Upper lobe of left lung (tissue), 4 donors: ENCODE measurements around the gene C1QTNF12.

Experiments used
- POLR2A ChIP-seq, 4 donors: fragments of 450-650 bp; IDR thresholded peaks; one replicate each; pipeline ENCODE4 v1.5.1; 2016 to 2017; ENCODE audit warnings: antibody characterized with exemption in 4 of 4, mild to moderate bottlenecking in 2 of 4
- POLR2AphosphoS5 ChIP-seq, 2 donors: sonication (generic); formaldehyde crosslinking; IDR thresholded peaks; one replicate each; pipeline ENCODE4 v1.5.1; 2017; ENCODE audit warnings: antibody characterized with exemption in 2 of 2
- TF ChIP-seq, protein P1 (sequence below), 6 experiments: fragments of 450-650 bp in 4 of 6; fragments of 200-600 bp in 2 of 6; sonication (generic) in 2 of 6; IDR thresholded peaks; one replicate each; pipeline ENCODE4 v1.5.1; 2016 to 2019; ENCODE audit warnings: antibody characterized with exemption in 6 of 6

GRCh38 chr1:1294250-1294890 is 47.8 kb upstream of the C1QTNF12 start:
- TF ChIP-seq, protein P1, sequence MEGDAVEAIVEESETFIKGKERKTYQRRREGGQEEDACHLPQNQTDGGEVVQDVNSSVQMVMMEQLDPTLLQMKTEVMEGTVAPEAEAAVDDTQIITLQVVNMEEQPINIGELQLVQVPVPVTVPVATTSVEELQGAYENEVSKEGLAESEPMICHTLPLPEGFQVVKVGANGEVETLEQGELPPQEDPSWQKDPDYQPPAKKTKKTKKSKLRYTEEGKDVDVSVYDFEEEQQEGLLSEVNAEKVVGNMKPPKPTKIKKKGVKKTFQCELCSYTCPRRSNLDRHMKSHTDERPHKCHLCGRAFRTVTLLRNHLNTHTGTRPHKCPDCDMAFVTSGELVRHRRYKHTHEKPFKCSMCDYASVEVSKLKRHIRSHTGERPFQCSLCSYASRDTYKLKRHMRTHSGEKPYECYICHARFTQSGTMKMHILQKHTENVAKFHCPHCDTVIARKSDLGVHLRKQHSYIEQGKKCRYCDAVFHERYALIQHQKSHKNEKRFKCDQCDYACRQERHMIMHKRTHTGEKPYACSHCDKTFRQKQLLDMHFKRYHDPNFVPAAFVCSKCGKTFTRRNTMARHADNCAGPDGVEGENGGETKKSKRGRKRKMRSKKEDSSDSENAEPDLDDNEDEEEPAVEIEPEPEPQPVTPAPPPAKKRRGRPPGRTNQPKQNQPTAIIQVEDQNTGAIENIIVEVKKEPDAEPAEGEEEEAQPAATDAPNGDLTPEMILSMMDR (IDR thresholded peaks at IDR 0.05) = no peak
- no peak for TF ChIP-seq POLR2A (IDR thresholded peaks at IDR 0.05)
- TF ChIP-seq POLR2AphosphoS5 (IDR thresholded peaks at IDR 0.05) = no peak
